IMR-90 (cell line): Measurements from ENCODE around the gene HSPA9. TPM values are rescaled to one million over a fixed set of nuclear protein-coding genes. Genes with fewer than 3 reads are reported as not detected.

Experiments used
- ATAC-seq: fragments of 200-7000 bp; cut with Tn5 transposase; 2 replicates; pipeline ENCODE4 v1.9.1; 2020; ENCODE audit warnings: low read depth, mild to moderate bottlenecking, moderate library complexity
- BruUV-seq: library from RNA; stranded (reverse); fragments of 400-500 nt; replicated peaks from 2 replicates; lab custom pipeline; 2021; lab: Mats Ljungman, UMichigan
- CTCF ChIA-PET: fragments of 300-600 bp; formaldehyde crosslinking; extraction: SDS; loops from one replicate; lab custom pipeline; 2021; ENCODE audit warnings: antibody characterized with exemption; lab: Yijun Ruan, JAX
- POLR2A ChIA-PET: fragments of 300-600 bp; sonication (Branson Sonifier 250); formaldehyde crosslinking; loops from one replicate; lab custom pipeline; 2022; ENCODE audit warnings: antibody characterized with exemption; ENCODE audit not compliant: unreplicated experiment; lab: Charles Lee
- DNase-seq: peaks from one replicate; pipeline ENCODE4 v3.0.0; 2013
- H2AFZ ChIP-seq: replicated peaks from 2 replicates; pipeline ENCODE3; 2013; ENCODE audit warnings: low read length, mild to moderate bottlenecking; ENCODE audit not compliant: poor library complexity
- H2AK5ac ChIP-seq: 2 replicates; pipeline ENCODE4 v1.6.1; 2013; ENCODE audit warnings: low read depth, low read length, inconsistent platforms
- H2AK9ac ChIP-seq: replicated peaks from 2 replicates; pipeline ENCODE3; 2013; ENCODE audit warnings: mild to moderate bottlenecking, low read depth, low read length, moderate library complexity; ENCODE audit not compliant: poor library complexity
- H2BK120ac ChIP-seq: 2 replicates; pipeline ENCODE4 v1.6.1; 2013; ENCODE audit warnings: low read depth, low read length, inconsistent platforms
- H2BK15ac ChIP-seq: 3 replicates; pipeline ENCODE4 v1.6.1; 2013; ENCODE audit warnings: low read depth, low read length, inconsistent platforms
- H2BK20ac ChIP-seq: 2 replicates; pipeline ENCODE4 v1.6.1; 2013; ENCODE audit warnings: low read depth, mild to moderate bottlenecking, inconsistent platforms, low read length, moderate library complexity
- H2BK5ac ChIP-seq: 2 replicates; pipeline ENCODE4 v1.6.1; 2013; ENCODE audit warnings: mild to moderate bottlenecking, low read depth, low read length, inconsistent platforms; ENCODE audit not compliant: poor library complexity, severe bottlenecking
- H3K14ac ChIP-seq: replicated peaks from 2 replicates; pipeline ENCODE4 v1.6.1; 2013; ENCODE audit warnings: low read depth, low read length, inconsistent platforms
- H3K18ac ChIP-seq: 2 replicates; pipeline ENCODE4 v1.6.1; 2013; ENCODE audit warnings: low read depth, low read length, control low read depth
- H3K23ac ChIP-seq: 2 replicates; pipeline ENCODE4 v1.6.1; 2013; ENCODE audit warnings: low read depth, low read length, inconsistent platforms
- H3K27ac ChIP-seq: 2 replicates; pipeline ENCODE4 v1.5.1; 2013; ENCODE audit warnings: mild to moderate bottlenecking, control low read depth, low read length; ENCODE audit not compliant: insufficient read depth
- H3K27me3 ChIP-seq: 2 replicates; pipeline ENCODE4 v1.6.1; 2013; ENCODE audit warnings: low read length; ENCODE audit not compliant: control insufficient read depth, insufficient read depth
- H3K36me3 ChIP-seq: 2 replicates; pipeline ENCODE4 v1.6.1; 2013; ENCODE audit warnings: low read length, mixed read lengths; ENCODE audit not compliant: control insufficient read depth, insufficient read depth
- H3K4ac ChIP-seq: 2 replicates; pipeline ENCODE4 v1.6.1; 2013; ENCODE audit warnings: low read depth, low read length, inconsistent platforms
- H3K4me1 ChIP-seq: 2 replicates; pipeline ENCODE4 v1.6.1; 2013; ENCODE audit warnings: low read length, mixed read lengths; ENCODE audit not compliant: control insufficient read depth, insufficient read depth
- H3K4me2 ChIP-seq: 2 replicates; pipeline ENCODE4 v1.6.1; 2013; ENCODE audit warnings: low read depth, mild to moderate bottlenecking, control low read depth, low read length, moderate library complexity
- H3K4me3 ChIP-seq: 2 replicates; pipeline ENCODE4 v1.5.1; 2013; ENCODE audit warnings: low read depth, mild to moderate bottlenecking, control low read depth, low read length, moderate library complexity; ENCODE audit not compliant: insufficient read depth
- H3K56ac ChIP-seq: 2 replicates; pipeline ENCODE4 v1.6.1; 2013; ENCODE audit warnings: low read length, inconsistent platforms; ENCODE audit not compliant: insufficient read depth; ENCODE audit errors: extremely low read depth
- H3K79me1 ChIP-seq, 2 experiments: 2 replicates each; pipeline ENCODE4 v1.6.1; 2013; ENCODE audit warnings: low read length in 2 of 2, inconsistent platforms in 1 of 2, low read depth in 1 of 2
- H3K9ac ChIP-seq: 2 replicates; pipeline ENCODE4 v1.6.1; 2013; ENCODE audit warnings: low read depth, low read length, control low read depth
- H3K9me1 ChIP-seq: 2 replicates; pipeline ENCODE4 v1.6.1; 2013; ENCODE audit warnings: low read length, inconsistent platforms; ENCODE audit not compliant: insufficient read depth
- H3K9me3 ChIP-seq: 2 replicates; pipeline ENCODE4 v1.6.1; 2013; ENCODE audit warnings: low read length; ENCODE audit not compliant: control insufficient read depth, insufficient read depth
- H4K20me1 ChIP-seq: 2 replicates; pipeline ENCODE4 v1.6.1; 2013; ENCODE audit warnings: low read length, inconsistent platforms; ENCODE audit not compliant: insufficient read depth
- H4K5ac ChIP-seq: 2 replicates; pipeline ENCODE4 v1.6.1; 2013; ENCODE audit warnings: mild to moderate bottlenecking, low read depth, low read length, control low read depth
- H4K8ac ChIP-seq, 2 experiments: 2 replicates each; pipeline ENCODE4 v1.6.1; 2013; ENCODE audit warnings: low read depth in 2 of 2, low read length in 2 of 2, control low read depth in 1 of 2, inconsistent platforms in 1 of 2
- H4K91ac ChIP-seq: 2 replicates; pipeline ENCODE4 v1.6.1; 2013; ENCODE audit warnings: low read depth, low read length, inconsistent platforms; ENCODE audit not compliant: insufficient read depth
- BHLHE40 ChIP-seq: fragments of 150-350 bp; IDR thresholded peaks from 2 replicates; pipeline ENCODE4 v1.6.1; 2016; ENCODE audit warnings: mild to moderate bottlenecking, low read depth, low read length
- RAD21 ChIP-seq: IDR thresholded peaks from 2 replicates; pipeline ENCODE4 v1.6.1; 2012; ENCODE audit warnings: low read length, improper control_type of control experiment
- WGBS, 2 experiments: methylation state at CpG; one replicate each; pipeline versions ENCODE4 v1.1.5 to v1.1.7; 2013; ENCODE audit warnings: missing lambda C conversion rate in 2 of 2; ENCODE audit not compliant: insufficient read length in 1 of 2; ENCODE audit errors: extremely low coverage in 2 of 2; 5-methylcytosine and 5-hydroxymethylcytosine counted together
- dilution Hi-C: fragments of 300-500 bp; cut with HindIII; formaldehyde crosslinking; loops from one replicate; pipeline ENCODE4 v1.14.3; 2018; ENCODE audit warnings: low sequenced_read_pairs; ENCODE audit not compliant: unreplicated experiment
- in situ Hi-C: fragments of 300-500 bp; cut with MboI; formaldehyde crosslinking; loops from 3 replicates; pipeline ENCODE4 v1.14.3; 2019; ENCODE audit warnings: low sequenced_read_pairs, inconsistent platforms, mixed read lengths
- intact Hi-C: fragments of 100-400 bp; cut with micrococcal nuclease; formaldehyde crosslinking; loops from 2 replicates; pipeline ENCODE4 v1.10.0; 2022
- polyA plus RNA-seq, 3 experiments: library from polyadenylated mRNA; depleted of rRNA; stranded (reverse); fragments of >200 nt; gene quantifications; 2 replicates each; pipeline ENCODE4 v1.2.3, GENCODE V29; 2012; ENCODE audit warnings: low replicate concordance in 1 of 3
- total RNA-seq: library from RNA; depleted of rRNA; stranded (reverse); fragments of >200 nt; gene quantifications from 2 replicates; pipeline ENCODE4 v1.2.3, GENCODE V29; 2012

HSPA9 gene
- total and polyA plus RNA-seq, 2 of the 4 experiments (the other 2 are of a cell fraction): 157 to 472 TPM

DNA sequence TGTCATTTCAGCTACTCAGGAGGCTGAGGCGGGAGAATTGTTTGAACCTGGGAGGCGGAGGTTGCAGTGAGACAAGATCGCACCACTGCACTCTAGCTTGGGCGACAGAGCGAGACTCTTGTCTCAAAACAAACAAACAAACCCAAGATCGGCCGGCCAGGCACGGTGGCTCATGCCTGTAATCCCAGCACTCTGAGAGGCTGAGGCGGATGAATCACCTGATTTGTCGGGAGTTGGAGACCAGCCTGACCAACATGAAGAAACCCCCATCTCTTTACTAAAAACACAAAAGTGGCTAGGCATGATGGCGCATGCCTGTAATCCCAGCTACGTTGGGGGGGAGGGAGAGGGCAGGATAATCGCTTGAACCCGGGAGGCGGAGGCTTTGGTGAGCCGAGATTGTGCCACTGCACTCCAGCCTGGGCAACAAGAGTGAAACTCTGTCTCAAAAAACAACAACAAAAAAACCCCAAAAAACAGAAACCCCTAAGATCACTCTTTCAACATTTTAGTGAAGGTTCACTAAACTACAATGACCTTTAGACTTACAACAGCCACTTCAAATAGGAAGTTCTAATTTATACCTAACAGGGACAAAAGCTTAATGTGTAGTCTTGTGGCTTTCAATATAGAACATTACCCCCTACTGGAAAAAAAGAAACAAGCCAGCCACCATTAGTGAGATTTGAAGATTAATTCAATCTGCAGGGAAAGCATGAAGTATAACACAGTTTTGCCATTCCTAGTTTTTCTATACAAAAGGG is 7.0 kb downstream of the HSPA9 start:
- TF ChIP-seq BHLHE40 (0 out of 2 replicates have a peak, but pooled peaks have one; percentile 22), RAD21 (no peak)
- ATAC-seq: peak; percentile 42
- no peak overlapping the region for H2AK9ac ChIP-seq
- H3K27ac ChIP-seq: no peak overlapping the region
- no peak overlapping the region for H3K18ac ChIP-seq
- H3K9ac ChIP-seq: no peak overlapping the region
- H3K56ac ChIP-seq: no peak overlapping the region
- H2BK15ac ChIP-seq: no peak overlapping the region
- no TSS peak for BruUV-seq
- no peak overlapping the region for H4K8ac ChIP-seq
- H3K4me1 ChIP-seq: peaks cover 2% of the 10 kb centered on the region
- H3K14ac ChIP-seq: no peak overlapping the region
- ChIA-PET CTCF (no interaction called here), POLR2A (no interaction called here)
- H3K9me1 ChIP-seq: 0 out of 2 replicates have a peak, but pooled peaks cover 3% of the 10 kb centered on the region
- intact Hi-C loops (no loop called here), in situ Hi-C loops (no loop called here), dilution Hi-C loops (no loop called here)
- H3K9me3 ChIP-seq: no peaks in the 10 kb centered on the region
- no peak overlapping the region for H4K91ac ChIP-seq
- H3K79me1 ChIP-seq: peaks cover 46 to 65% of the 10 kb centered on the region in 2 experiments
- no peak overlapping the region for H2AK5ac ChIP-seq
- peak; percentile 72 for DNase-seq
- peaks cover 72% of the 10 kb centered on the region for H3K36me3 ChIP-seq
- no peak overlapping the region for H3K23ac ChIP-seq
- no peak overlapping the region for H2BK120ac ChIP-seq
- H3K4me3 ChIP-seq: no peak overlapping the region
- no peak overlapping the region for H3K4me2 ChIP-seq
- H2AFZ ChIP-seq: no peak overlapping the region
- H4K5ac ChIP-seq: no peak overlapping the region
- no peak overlapping the region for H2BK20ac ChIP-seq
- H3K27me3 ChIP-seq: no peaks in the 10 kb centered on the region
- peaks cover 51% of the 10 kb centered on the region for H4K20me1 ChIP-seq
- H2BK5ac ChIP-seq: no peak overlapping the region
- 56% methylated on average over 5 of the region's 16 CpGs; no CpG with 5 or more reads in 1 of the 2 experiments for WGBS, 2 experiments
- no peak overlapping the region for H3K4ac ChIP-seq
